CD1c-positive myeloid dendritic cell (primary cell): ENCODE measurements around the gene TCTN3.
"Not testable (repeated sequence)": the region's sequence is repeated elsewhere in the genome, so short reads cannot be mapped to it uniquely, and the experiment has no call there.

ENCODE experiments used
- DNase-seq: peaks from one replicate; pipeline ENCODE4 v3.0.0-alpha.2; 2016; ENCODE audit errors: extremely low spot score

The TCTN3 gene

DNA sequence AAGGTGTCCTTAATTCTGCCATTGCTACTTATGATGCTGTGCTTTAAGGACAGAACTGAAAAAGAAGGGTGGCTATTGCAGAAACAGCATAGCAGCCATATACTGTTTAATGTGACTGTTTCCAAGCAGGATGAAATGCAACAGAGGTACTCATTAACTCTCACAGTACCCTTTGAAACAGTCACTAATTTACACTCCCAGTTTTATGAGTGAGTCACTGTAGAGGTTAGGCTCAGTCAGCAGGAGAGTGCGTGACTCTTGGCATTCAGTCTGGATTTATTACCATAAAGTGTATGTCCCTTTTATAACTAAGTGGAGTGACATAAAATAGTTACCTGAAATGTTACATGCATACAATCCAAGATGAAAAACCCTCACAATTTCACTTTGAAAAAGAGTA is 64.9 kb downstream of the TCTN3 start:
- no peak for DNase-seq

- DNase-seq = no peak
Observed at GRCh38 chr10:95626500-95626899, 67.2 kb downstream of the TCTN3 start.

DNA sequence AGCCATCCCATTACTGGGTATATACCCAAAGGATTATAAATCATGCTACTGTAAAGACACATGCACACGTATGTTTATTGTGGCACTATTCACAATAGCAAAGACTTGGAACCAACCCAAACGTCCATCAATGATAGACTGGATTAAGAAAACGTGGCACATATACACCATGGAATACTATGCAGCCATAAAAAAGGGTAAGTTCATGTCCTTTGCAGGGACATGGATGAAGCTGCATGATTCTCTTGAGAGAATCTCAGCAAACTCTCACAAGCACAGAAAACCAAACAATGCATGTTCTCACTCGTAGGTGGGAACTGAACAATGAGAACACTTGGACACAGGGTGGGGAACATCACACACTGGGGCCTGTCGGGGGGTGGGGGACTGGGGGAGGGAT is 73.3 kb downstream of the TCTN3 start:
- not testable (repeated sequence) for DNase-seq

GRCh38 chr10:95618101-95618500 is 75.6 kb downstream of the TCTN3 start:
- no peak for DNase-seq

DNA sequence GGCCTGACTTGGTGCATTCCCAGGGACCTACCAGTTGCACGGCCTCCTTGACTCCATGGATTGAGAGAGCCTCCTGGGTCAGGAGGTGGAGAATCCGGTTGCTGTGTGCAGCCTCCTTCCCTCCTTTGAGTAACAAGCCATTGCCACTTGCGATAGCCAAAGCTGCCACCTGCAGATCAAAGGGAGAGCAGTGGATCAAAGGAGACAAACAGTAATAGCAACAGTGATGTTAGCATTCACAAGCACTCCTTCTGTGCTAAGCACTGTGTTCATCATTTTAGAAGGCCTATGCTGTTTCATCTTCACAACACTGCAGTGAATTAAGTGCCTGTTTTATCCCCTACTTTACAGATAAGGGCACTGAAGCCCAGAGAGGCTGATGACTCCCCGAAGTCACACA is 77.3 kb downstream of the TCTN3 start:
- no peak for DNase-seq
